OCI-LY1 (cell line): ENCODE results near the gene ENPP7.

Experiments
- CTCF ChIP-seq: fragments of 200-600 bp; sonication (generic), shearing (Covaris generic); IDR thresholded peaks from 2 replicates; pipeline ENCODE4 v1.5.1; 2017; ENCODE audit warnings: mild to moderate bottlenecking, antibody characterized with exemption, low read length, moderate library complexity, mixed read lengths
- EZH2 ChIP-seq: fragments of 200-600 bp; sonication (generic), shearing (Covaris generic); IDR thresholded peaks from 2 replicates; pipeline ENCODE4 v1.8.0; 2017; ENCODE audit warnings: borderline replicate concordance, mixed run types, mild to moderate bottlenecking, antibody characterized with exemption, low read length, moderate library complexity, mixed read lengths

- TF ChIP-seq EZH2 (no peak), CTCF (no peak)
Observed at GRCh38 chr17:79683365-79683764, 47.4 kb upstream of the ENPP7 start.
